Stomach (tissue), 8 donors: ENCODE measurements around the gene LOC128125822.

Experiments
- DNase-seq, 2 donors: peaks; one replicate each; pipeline versions ENCODE4 v3.0.0 to v3.0.0-alpha.2; 2013 to 2019
- H3K27ac ChIP-seq, 5 donors: fragments of 200-600 bp in 4 of 5; sonication (generic) in 4 of 5; one replicate each; pipeline ENCODE4 v1.5.1; 2013 to 2019; ENCODE audit warnings: mild to moderate bottlenecking in 1 of 5, moderate library complexity in 1 of 5
- H3K27me3 ChIP-seq, 3 donors: fragments of 200-600 bp; sonication (generic); one replicate each; pipeline ENCODE4 v1.5.1; 2017 to 2019; ENCODE audit warnings: mixed run types in 1 of 3
- H3K36me3 ChIP-seq, 4 donors: fragments of 200-600 bp; sonication (generic); 1 replicate in 3 of 4; 2 replicates in 1 of 4; pipeline ENCODE4 v1.5.1; 2016 to 2019
- H3K4me1 ChIP-seq, 4 donors: fragments of 200-600 bp; sonication (generic); one replicate each; pipeline ENCODE4 v1.5.1; 2016 to 2019
- H3K4me3 ChIP-seq, 4 donors: fragments of 200-600 bp; sonication (generic) in 3 of 4; one replicate each; pipeline ENCODE4 v1.5.1; 2016 to 2019; ENCODE audit warnings: mild to moderate bottlenecking in 1 of 4
- H3K9me3 ChIP-seq, 4 donors: fragments of 200-600 bp; sonication (generic); one replicate each; pipeline ENCODE4 v1.5.1; 2016 to 2019
- CTCF ChIP-seq, 7 experiments: fragments of 450-650 bp in 4 of 7; fragments of 200-600 bp in 3 of 7; sonication (generic) in 3 of 7; IDR thresholded peaks; one replicate each; pipeline ENCODE4 v1.5.1; 2016 to 2019; ENCODE audit warnings: antibody characterized with exemption in 7 of 7, control low read depth in 2 of 7, mild to moderate bottlenecking in 1 of 7
- EP300 ChIP-seq: sonication (generic); formaldehyde crosslinking; IDR thresholded peaks from one replicate; pipeline ENCODE4 v1.6.1; 2017; ENCODE audit warnings: antibody characterized with exemption
- POLR2A ChIP-seq, 4 donors: fragments of 450-650 bp; IDR thresholded peaks; one replicate each; pipeline ENCODE4 v1.6.1; 2016; ENCODE audit warnings: antibody characterized with exemption in 4 of 4, control low read depth in 2 of 4, mild to moderate bottlenecking in 1 of 4, moderate library complexity in 1 of 4
- POLR2AphosphoS5 ChIP-seq, 3 donors: sonication (generic); formaldehyde crosslinking; IDR thresholded peaks; one replicate each; pipeline ENCODE4 v1.6.1; 2016; ENCODE audit warnings: antibody characterized with exemption in 3 of 3
- WGBS, 5 donors: extraction: QIAGEN DNeasy Blood & Tissue Kit in 3 of 5; methylation state at CpG; one replicate each; pipeline versions ENCODE4 v1.1.5 to v1.1.7; 2013 to 2018; 5-methylcytosine and 5-hydroxymethylcytosine counted together
- intact Hi-C: fragments of 100-400 bp; cut with DNase I; formaldehyde crosslinking; loops from one replicate; pipeline ENCODE4 v1.15.1; 2023; ENCODE audit warnings: low total_unique reads
- donor health status: healthy with polysubstance abuse.
- donor health status: Bipolar disorder and iron deficiency.
- donor health status: healthy.

Gene LOC128125822

GRCh38 chr6:63526931-63527330 is 45.3 kb upstream of the LOC128125822 start:
- peaks cover 10 to 22% (median 16%) of the 10 kb centered on the region in 4 donors for H3K4me1 ChIP-seq
- H3K36me3 ChIP-seq: no peaks in the 10 kb centered on the region
- H3K27me3 ChIP-seq: no peaks in the 10 kb centered on the region
- DNase-seq: no peak
- no peak for TF ChIP-seq EP300
- no peak for TF ChIP-seq CTCF (IDR thresholded peaks at IDR 0.05)
- no peak for TF ChIP-seq POLR2AphosphoS5 (IDR thresholded peaks at IDR 0.05)
- no peak for TF ChIP-seq POLR2A (IDR thresholded peaks at IDR 0.05)
- peak overlapping the region in 1 of 5 donors; percentile 76 for H3K27ac ChIP-seq
- intact Hi-C loops: no loop called here
- no peak overlapping the region for H3K4me3 ChIP-seq
- H3K9me3 ChIP-seq: no peaks in the 10 kb centered on the region

GRCh38 chr6:63527658-63528514 is 44.4 kb upstream of the LOC128125822 start:
- Histone ChIP-seq H3K4me1 (peaks cover 10 to 22% (median 16%) of the 10 kb centered on the region in 4 donors), H3K27ac (peak overlapping the region; percentile 37 to 76 (median 66)), H3K36me3 (no peaks in the 10 kb centered on the region), H3K27me3 (no peaks in the 10 kb centered on the region), H3K4me3 (no peak overlapping the region), H3K9me3 (no peaks in the 10 kb centered on the region)
- 71 to 76% (median 75%) methylated on average over 6 of the region's 6 CpGs for WGBS, 5 donors
- intact Hi-C loops: no loop called here
- DNase-seq: peak; percentile 77 to 93
- TF ChIP-seq POLR2A (IDR thresholded peaks at IDR 0.05) (no peak), CTCF (IDR thresholded peaks at IDR 0.05) (no peak), EP300 (no peak), POLR2AphosphoS5 (IDR thresholded peaks at IDR 0.05) (peak; percentile 36 to 94 (median 92))

GRCh38 chr6:63529498-63529897 is 42.8 kb upstream of the LOC128125822 start:
- Histone ChIP-seq H3K4me1 (peaks cover 10 to 22% (median 16%) of the 10 kb centered on the region in 4 donors), H3K36me3 (no peaks in the 10 kb centered on the region), H3K4me3 (no peak overlapping the region), H3K27me3 (no peaks in the 10 kb centered on the region), H3K27ac (no peak overlapping the region), H3K9me3 (no peaks in the 10 kb centered on the region)
- no peak for DNase-seq
- TF ChIP-seq POLR2A (IDR thresholded peaks at IDR 0.05): no peak
- TF ChIP-seq CTCF (IDR thresholded peaks at IDR 0.05): no peak
- TF ChIP-seq POLR2AphosphoS5 (IDR thresholded peaks at IDR 0.05): peak in 1 of 3 donors; percentile 7
- WGBS, 5 donors: 20 to 32% (median 28%) methylated on average over 4 of the region's 4 CpGs
- intact Hi-C loops: no loop called here

- no peaks in the 10 kb centered on the region for H3K27me3 ChIP-seq
- DNase-seq: no peak
- no peaks in the 10 kb centered on the region for H3K36me3 ChIP-seq
- intact Hi-C loops: no loop called here
- H3K4me1 ChIP-seq: peaks cover 10 to 22% (median 16%) of the 10 kb centered on the region in 4 donors
- WGBS, 5 donors: 93 to 98% (median 95%) methylated on average over 3 of the region's 3 CpGs
- no peak overlapping the region for H3K27ac ChIP-seq
- TF ChIP-seq CTCF (IDR thresholded peaks at IDR 0.05) (no peak), EP300 (no peak), POLR2AphosphoS5 (IDR thresholded peaks at IDR 0.05) (no peak), POLR2A (IDR thresholded peaks at IDR 0.05) (no peak)
- no peaks in the 10 kb centered on the region for H3K9me3 ChIP-seq
- H3K4me3 ChIP-seq: no peak overlapping the region
These were observed 42.1 kb upstream of the LOC128125822 start for GRCh38 chr6:63530182-63530581.
